GM12875 (cell line): ENCODE measurements around the gene AMIGO2.

Experiments used
- H3K4me3 ChIP-seq: one replicate; pipeline ENCODE4 v1.5.1; 2011; ENCODE audit warnings: low read depth, low read length, control low read depth
- TF ChIP-seq, protein P1 (sequence below): IDR thresholded peaks from 2 replicates; pipeline ENCODE4 v1.5.1; 2011; ENCODE audit warnings: low read depth, mild to moderate bottlenecking, control low read depth, inconsistent platforms, low read length, moderate library complexity, borderline replicate concordance; ENCODE audit not compliant: insufficient read depth

Gene AMIGO2

GRCh38 chr12:47032644-47033043 lies 47.1 kb downstream of the AMIGO2 start:
- TF ChIP-seq, protein P1, sequence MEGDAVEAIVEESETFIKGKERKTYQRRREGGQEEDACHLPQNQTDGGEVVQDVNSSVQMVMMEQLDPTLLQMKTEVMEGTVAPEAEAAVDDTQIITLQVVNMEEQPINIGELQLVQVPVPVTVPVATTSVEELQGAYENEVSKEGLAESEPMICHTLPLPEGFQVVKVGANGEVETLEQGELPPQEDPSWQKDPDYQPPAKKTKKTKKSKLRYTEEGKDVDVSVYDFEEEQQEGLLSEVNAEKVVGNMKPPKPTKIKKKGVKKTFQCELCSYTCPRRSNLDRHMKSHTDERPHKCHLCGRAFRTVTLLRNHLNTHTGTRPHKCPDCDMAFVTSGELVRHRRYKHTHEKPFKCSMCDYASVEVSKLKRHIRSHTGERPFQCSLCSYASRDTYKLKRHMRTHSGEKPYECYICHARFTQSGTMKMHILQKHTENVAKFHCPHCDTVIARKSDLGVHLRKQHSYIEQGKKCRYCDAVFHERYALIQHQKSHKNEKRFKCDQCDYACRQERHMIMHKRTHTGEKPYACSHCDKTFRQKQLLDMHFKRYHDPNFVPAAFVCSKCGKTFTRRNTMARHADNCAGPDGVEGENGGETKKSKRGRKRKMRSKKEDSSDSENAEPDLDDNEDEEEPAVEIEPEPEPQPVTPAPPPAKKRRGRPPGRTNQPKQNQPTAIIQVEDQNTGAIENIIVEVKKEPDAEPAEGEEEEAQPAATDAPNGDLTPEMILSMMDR = 0 out of 2 replicates have a peak, but pooled peaks have one; percentile 13
- H3K4me3 ChIP-seq = no peak overlapping the region

DNA sequence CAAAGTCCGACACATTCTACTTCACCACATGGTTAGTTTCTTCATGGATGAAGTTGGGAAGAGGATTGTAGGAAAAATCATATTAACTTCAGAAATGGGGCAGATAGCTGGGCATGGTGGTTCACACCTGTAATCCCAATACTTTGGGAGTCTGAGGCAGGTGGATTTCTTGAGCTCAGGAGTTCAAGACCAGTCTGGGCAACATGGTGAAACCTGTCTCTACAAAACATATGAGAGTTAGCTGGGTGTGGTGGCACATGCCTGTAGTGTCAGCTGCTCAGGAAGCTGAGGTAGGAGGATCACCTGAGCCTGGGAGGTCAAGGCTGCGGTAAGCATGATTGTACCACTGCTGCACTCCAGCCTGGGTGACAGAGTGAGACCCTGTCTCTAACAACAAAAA lies 49.9 kb downstream of the AMIGO2 start:
- TF ChIP-seq, protein P1 = no peak
- H3K4me3 ChIP-seq = no peak overlapping the region

GRCh38 chr12:47028981-47029708 lies 50.6 kb downstream of the AMIGO2 start:
- TF ChIP-seq, protein P1 = no peak

GRCh38 chr12:47028186-47028585 lies 51.6 kb downstream of the AMIGO2 start:
- TF ChIP-seq, protein P1 = no peak
- H3K4me3 ChIP-seq = no peak overlapping the region

More at GRCh38 chr12:47028981-47029708, 50.6 kb downstream of the AMIGO2 start:
- H3K4me3 ChIP-seq = no peak overlapping the region
